GM19395 (cell line): ENCODE data around the gene SMARCA2.
"Not testable (repeated sequence)": the region's sequence is repeated elsewhere in the genome, so short reads cannot be mapped to it uniquely, and the experiment has no call there.

Experiments used
- ATAC-seq: cut with Tn5 transposase; IDR thresholded peaks from one replicate; pipeline ENCODE4 v1.9.1; 2021; ENCODE audit warnings: mild to moderate bottlenecking, moderate library complexity; ENCODE audit not compliant: unreplicated experiment

Gene SMARCA2

GRCh38 chr9:2134391-2134790, 119.2 kb downstream of the SMARCA2 start:
- no peak for ATAC-seq

DNA sequence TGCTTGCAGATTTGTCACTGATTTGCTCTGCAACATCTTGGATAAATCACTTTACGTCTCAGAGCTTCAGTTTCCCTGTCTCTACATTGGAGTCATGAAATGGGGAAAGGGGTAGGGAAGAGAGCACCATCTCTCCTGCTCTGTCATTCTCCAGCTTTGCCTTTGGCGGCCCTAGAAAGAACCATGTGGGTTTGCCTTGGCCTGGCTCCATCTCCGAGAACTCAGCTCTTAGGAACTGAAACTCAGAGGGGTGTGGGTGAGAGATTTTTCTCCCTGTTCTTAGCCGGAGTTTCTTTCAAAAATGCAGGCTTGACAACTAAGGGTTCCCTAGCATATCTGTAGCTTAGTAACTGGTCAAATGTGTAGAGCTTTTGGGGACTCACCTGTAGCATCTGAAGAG, 123.5 kb downstream of the SMARCA2 start:
- ATAC-seq: no peak

DNA sequence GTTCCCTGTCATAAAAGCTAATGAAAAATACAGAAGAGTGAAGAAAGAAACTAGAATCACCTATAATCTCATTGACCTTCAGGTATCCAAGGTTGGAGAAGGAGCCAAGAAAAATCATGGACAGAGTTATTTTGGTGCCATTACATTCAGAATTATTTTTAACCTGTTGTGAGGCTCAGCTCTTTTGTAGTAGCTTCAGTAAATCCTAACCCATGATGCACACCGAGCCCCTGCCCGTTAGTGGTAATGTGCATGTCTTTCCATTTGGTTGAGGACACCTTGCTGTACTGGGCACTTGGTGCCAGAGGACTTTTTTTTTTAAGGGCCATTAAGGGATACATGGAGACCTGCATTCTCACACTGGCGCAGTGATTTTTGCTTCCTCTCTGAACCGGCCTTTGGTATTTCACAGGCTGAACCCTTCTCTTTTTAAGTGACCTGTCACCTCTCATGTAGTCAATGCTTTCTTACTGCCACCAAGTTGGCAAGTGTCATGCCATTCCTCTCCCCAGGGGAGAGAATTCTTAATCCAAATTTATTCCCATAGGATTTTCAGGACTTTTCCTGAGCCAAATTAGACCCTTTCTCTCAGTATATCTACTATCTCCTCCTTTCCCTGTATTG, 125.6 kb downstream of the SMARCA2 start:
- no peak for ATAC-seq

DNA sequence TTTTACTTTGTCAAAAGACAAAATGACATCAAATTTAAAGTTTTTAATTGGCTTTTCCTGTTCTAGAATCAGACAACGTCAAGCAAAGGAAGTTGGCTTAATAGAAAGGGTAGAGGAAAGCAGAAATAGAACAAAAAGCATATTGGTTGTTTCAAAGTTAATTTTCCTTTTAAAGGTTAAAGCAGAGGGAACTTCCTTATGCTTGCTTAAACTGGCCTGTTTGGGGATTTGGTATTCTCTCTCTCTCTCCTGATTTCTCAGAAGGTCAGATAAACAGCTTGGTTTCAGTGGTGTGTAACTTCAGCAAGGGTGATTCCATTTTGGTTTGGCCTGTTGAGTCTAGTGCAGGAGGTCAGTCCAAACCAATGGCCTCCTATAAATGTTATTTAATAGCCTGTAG, 127.1 kb downstream of the SMARCA2 start:
- ATAC-seq: no peak

- ATAC-seq: no peak
These were observed 129.5 kb downstream of the SMARCA2 start for GRCh38 chr9:2144619-2145018.

GRCh38 chr9:2145746-2146145, 130.6 kb downstream of the SMARCA2 start:
- no peak for ATAC-seq

GRCh38 chr9:2146700-2147099, 131.6 kb downstream of the SMARCA2 start:
- not testable (repeated sequence) for ATAC-seq

DNA sequence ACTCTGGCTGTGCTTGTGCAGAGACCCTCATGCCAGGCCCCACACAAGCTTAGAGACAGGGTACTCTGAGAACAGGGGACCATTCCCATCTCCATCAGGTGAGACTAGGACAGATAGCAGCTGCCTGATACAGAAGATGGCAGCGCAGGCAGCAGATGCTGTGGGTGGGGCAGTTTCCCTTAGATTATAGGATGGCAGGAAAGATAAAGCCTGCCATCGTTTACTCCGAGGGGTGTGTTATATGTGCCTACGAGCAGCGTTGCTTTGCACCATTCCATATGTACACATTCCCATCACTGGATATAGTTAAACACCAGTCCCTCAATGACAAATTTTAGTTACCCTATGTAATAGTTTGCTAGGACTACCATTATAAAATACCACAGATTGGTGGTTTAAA, 135.2 kb downstream of the SMARCA2 start:
- no peak for ATAC-seq

DNA sequence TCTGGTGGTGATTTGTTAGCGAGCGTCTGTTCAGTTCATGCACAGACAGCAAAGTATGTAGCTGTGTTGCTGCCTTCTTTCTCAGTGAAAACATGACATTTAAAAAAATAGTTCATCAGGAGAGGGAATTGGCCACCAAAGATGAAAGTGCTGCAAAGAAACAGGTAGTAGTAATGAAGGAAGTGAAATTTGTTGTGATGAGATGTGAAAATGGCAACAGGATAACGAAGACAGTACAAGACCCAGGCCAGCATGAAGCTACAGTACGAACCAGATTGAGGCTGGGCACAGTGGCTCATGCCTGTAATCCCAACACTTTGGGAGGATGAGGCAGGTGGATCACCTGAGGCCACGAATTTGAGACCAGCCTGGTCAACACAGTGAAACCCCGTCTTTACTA, 136.0 kb downstream of the SMARCA2 start:
- no peak for ATAC-seq

DNA sequence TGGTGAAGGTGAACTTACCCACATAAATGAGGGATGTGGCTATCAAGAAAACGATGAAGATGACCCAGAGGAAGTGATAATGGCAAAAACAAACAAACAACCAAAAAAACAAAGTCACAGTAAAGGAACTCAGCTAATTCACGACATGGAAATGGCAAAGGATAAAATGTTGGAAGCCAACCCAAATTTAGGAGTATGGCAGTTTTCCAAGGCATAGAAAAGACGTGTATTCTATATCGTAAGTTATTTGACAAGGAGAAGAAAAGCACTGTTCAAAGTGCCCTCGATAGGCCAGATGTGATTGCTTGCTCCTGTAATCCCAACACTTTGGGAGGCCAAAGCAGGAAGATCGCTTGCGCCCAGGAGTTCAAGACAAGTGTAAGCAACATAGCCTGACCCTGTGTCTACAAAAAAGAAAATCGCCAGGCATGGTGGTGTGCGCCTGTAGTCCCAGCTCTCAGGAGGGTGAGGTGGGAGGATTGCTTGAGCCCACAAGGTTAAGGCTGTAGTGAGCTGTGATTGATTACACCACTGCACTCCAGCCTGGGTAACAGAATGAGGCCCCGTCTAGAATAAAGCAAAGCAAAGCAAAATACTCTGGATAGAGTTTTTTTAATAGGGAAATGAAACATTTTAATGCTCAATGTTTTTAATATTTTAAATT, 138.0 kb downstream of the SMARCA2 start:
- no peak for ATAC-seq

- ATAC-seq: no peak
These were observed 138.6 kb downstream of the SMARCA2 start for GRCh38 chr9:2153630-2154217.

GRCh38 chr9:2154731-2155130, 139.6 kb downstream of the SMARCA2 start:
- no peak for ATAC-seq

DNA sequence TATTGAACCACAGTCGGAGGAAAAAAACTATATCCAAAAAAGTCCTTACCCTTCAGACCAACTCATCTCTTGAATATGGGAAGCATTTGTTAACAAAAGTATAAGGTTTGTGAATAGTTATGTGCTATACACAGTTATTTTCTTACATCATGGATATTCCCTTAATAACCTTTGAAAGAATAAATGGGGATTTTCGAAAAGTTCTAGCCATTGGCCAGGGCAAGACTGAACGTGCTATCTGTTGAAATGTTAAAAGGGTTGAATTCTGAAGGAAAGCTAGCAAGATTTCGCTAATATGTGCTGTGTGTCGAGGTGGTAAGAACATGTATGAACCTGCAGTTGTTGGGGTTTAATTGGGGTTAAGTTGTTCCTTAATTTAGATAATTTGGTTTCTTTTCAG, 140.8 kb downstream of the SMARCA2 start:
- no peak for ATAC-seq

DNA sequence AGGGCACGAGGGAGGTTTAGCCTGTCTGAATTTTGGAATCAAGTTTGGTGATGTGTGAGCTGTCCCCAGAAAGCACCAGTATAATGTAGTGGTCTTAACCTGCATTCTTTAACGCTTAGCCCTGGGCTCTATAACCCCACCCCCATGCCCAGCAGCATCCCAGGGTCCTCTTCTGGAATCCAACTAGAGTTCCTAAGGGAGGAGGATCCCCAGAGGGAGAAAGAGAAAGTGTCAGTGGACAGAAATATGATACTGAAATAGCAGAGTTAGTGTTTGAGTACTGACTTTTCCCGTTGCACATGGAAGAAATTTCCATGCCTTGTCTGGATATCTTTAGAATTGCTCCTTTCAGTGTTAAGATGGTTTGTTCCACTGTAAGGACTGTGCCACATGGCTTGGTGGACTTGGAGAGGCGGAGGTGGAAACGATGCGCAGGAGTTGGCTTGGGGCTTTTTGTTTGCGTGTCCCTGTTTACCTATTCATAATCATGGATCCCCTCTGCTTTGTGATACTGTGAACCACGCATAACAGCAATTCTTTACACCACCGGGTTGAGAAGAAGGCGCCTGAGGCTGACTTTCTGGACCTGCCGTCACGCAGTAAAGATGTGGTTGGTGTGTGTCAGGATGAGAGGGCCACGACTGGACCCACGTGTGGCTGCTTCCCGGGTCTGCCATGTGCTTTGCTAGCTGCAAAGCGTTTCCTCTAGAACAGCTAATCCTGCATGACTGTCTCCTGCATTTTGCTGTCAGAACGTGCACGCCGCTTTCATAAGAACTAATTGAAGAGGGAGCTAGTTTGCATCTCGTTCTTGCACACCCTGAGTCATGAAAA, 142.3 kb downstream of the SMARCA2 start:
- peak; percentile 48 for ATAC-seq

DNA sequence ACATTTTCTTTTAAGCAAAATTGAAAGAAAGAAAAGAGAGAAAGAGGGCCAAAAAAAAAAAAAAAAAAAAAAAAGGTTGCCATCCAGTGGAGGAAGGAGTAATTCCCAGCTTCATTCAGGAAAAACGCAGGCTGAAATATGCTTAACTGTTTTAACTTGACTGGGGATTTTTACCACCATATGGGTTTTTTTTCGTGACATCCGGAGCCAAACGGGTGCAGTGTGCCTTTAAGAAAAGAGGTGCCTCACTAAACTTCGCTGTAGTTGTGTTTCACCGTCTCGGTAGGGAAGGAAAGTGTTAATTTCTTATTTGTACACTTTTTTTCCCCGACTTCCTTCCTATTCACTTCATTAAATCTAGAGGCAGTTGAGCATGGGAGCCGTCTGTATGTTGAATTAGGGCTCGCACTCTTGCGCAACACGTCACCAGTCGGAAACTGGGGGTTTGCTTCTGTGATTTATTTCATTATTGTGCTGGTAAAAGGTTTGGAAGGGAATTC, 143.0 kb downstream of the SMARCA2 start:
- ATAC-seq: peak; percentile 65

DNA sequence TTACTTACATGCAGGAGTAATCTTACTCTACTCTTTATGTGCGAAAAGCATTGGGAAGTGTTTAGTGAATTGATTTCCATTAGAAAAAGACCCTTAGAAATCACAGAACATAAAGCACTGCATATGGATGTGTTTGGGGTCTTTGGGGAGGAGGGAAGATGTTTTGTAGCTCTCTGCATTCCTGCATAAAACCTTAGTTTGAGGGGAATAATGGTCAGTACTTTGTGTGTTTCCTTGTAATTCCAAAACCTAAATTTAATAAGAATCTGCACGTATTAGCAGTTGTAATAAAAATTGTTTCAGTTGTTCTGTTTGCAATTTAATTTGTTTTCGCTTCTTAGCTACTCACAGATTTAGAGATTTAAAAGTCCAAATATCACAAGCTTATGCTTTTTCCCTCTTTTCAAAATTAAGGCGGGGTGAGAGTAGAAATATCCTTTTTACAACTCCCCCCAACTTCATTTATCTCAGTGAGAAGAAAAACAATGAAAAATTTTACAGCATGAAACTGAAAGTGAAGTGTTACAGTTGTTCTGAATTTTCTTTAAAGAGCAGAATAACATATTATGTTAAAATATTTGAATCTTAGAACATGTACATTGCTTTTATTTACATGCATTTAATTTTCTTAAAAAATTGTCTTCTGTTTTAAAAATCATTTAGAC, 143.8 kb downstream of the SMARCA2 start:
- no peak for ATAC-seq

DNA sequence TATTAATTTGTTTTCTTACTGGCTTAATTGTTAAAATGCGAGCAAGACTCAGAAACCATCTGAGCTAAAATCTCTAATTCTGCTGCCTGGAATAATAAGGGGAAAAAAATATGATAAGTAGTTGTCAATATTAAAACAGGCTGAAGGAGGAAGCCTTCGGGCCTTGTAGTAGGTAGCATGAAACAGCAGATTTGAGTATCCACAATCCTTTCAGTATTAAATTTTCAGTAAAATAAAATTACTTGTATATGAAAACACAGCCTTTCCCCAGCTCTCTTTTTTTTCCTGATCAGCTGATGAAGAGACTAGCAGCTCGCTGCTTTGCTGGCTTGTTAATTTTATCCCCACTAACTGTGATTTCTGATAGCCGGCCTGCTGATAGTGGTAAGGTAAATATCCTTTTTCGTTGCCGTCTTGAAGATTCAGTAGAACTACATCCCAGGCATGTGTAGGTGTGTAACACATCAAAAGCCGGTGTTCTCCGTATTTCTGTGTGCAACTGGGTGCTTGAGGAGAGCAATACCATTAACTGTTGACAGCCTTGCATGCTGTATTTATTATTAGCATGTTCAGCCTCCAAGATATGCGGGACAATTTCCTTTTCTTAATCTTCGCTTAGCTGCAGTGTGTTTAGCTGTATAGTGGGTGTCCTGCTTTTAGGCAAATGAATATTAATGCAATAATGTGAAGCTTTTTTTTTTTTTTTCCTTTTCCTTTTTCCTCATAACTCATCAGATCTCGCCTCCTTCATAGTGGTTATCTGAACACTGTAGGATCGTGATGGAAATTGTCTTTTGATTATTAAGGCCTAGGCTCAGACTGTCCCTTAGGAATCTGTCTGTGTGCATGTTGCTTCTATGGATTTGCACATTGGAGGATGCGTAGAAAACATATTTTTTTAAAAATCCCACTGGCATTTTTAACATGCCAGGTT, 144.6 kb downstream of the SMARCA2 start:
- no peak for ATAC-seq

DNA sequence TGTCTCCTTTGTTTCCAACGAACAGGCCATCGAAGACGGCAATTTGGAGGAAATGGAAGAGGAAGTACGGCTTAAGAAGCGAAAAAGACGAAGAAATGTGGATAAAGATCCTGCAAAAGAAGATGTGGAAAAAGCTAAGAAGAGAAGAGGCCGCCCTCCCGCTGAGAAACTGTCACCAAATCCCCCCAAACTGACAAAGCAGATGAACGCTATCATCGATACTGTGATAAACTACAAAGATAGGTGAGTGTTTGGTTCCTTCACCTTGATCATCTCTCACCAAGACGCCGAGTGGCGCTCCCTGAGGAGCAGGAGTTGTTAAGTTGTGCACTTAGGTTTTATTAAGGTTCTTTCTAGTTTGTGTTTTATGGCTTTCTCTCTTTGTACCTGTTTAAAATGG, 146.5 kb downstream of the SMARCA2 start:
- ATAC-seq: no peak

DNA sequence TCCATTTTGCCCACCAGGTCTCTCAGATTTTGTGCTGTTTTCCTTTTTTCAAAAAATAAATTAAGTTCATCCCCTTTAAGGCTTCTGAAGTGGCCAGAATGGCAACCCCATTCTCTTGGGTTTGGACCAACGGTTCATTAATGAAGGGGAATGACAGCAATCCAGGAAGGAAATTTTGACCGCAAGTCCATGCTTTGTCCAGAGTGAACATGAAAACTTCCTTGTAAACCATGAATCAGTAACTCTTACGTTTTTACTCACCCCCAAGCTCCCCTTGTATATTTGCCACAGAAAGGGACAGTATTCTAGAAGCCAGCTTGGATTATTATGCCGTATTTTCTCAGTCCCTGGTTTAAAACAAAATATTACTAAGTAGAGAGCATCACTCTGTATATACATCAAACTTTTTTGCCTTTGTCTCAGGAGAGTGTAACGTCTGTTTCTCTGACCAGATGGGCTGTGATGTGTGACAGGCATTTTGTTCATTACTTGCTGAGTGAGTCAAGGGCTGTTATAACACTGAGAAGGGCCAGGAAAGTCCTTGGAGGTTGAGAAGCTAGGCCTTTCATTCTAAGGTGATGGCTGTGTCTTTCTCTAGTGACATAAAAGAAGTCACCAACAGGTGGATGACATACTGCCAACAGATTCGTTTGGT, 148.2 kb downstream of the SMARCA2 start:
- no peak for ATAC-seq
